Activated CD4-positive, alpha-beta T cell treated with anti-CD3 and anti-CD28 coated beads, Interleukin-2, amount 50 U/mL, for 4 hours (primary cell): ENCODE results near the gene C18orf32.
"Not testable (repeated sequence)": the region's sequence is repeated elsewhere in the genome, so short reads cannot be mapped to it uniquely, and the experiment has no call there.

Source experiments
- DNase-seq, 2 experiments: peaks; one replicate each; pipeline ENCODE4 v3.0.0-alpha.2; 2020

The C18orf32 gene

GRCh38 chr18:49486953-49487710, at the start of gene C18orf32:
Gene C18orf32 (minus strand): TSS chr18:49487234. CDS start chr18:49483748, 3,486 bp downstream.
- peak; percentile 86 to 87 for DNase-seq

- DNase-seq: no peak
These were observed 48.0 kb upstream of the C18orf32 start for GRCh38 chr18:49534846-49535601.

GRCh38 chr18:49531678-49532153, 44.7 kb upstream of the C18orf32 start:
- no peak for DNase-seq

- DNase-seq: no peak
These were observed 42.6 kb upstream of the C18orf32 start for GRCh38 chr18:49529596-49529995.

- no peak for DNase-seq
These were observed 40.7 kb upstream of the C18orf32 start for GRCh38 chr18:49527631-49528327.

GRCh38 chr18:49525981-49526380, 38.9 kb upstream of the C18orf32 start:
- no peak for DNase-seq

GRCh38 chr18:49524951-49525350, 37.9 kb upstream of the C18orf32 start:
- DNase-seq: no peak

- no peak for DNase-seq
These were observed 37.3 kb upstream of the C18orf32 start for GRCh38 chr18:49524349-49524748.

- DNase-seq: not testable (repeated sequence)
These were observed 36.6 kb upstream of the C18orf32 start for GRCh38 chr18:49523580-49524093.

GRCh38 chr18:49521216-49521835, 34.3 kb upstream of the C18orf32 start:
- no peak for DNase-seq

GRCh38 chr18:49520661-49521145, 33.7 kb upstream of the C18orf32 start:
- DNase-seq: no peak

- DNase-seq: no peak
These were observed 32.3 kb upstream of the C18orf32 start for GRCh38 chr18:49519101-49519971.

GRCh38 chr18:49517483-49517882, 30.4 kb upstream of the C18orf32 start:
- no peak for DNase-seq

GRCh38 chr18:49515516-49515915, 28.5 kb upstream of the C18orf32 start:
- DNase-seq: no peak

- DNase-seq: not testable (repeated sequence)
These were observed 28.0 kb upstream of the C18orf32 start for GRCh38 chr18:49515003-49515402.

GRCh38 chr18:49514577-49514976, 27.5 kb upstream of the C18orf32 start:
- no peak for DNase-seq

- not testable (repeated sequence) for DNase-seq
These were observed 25.8 kb upstream of the C18orf32 start for GRCh38 chr18:49512876-49513275.

GRCh38 chr18:49510393-49511115, 23.5 kb upstream of the C18orf32 start:
- DNase-seq: peak; percentile 40 to 41

GRCh38 chr18:49506438-49506837, 19.4 kb upstream of the C18orf32 start:
- DNase-seq: not testable (repeated sequence)

GRCh38 chr18:49503931-49504330, 16.9 kb upstream of the C18orf32 start:
- no peak for DNase-seq
